Tibial nerve (tissue), 4 donors: ENCODE measurements around the gene SYT4.

ENCODE experiments used
- EP300 ChIP-seq, 2 donors: sonication (generic); formaldehyde crosslinking; IDR thresholded peaks; one replicate each; pipeline ENCODE4 v1.6.1; 2017; ENCODE audit warnings: antibody characterized with exemption in 2 of 2, mild to moderate bottlenecking in 1 of 2
- POLR2A ChIP-seq, 2 donors: fragments of 450-650 bp; IDR thresholded peaks; one replicate each; pipeline ENCODE4 v1.6.1; 2017; ENCODE audit warnings: antibody characterized with exemption in 2 of 2, mild to moderate bottlenecking in 2 of 2, moderate library complexity in 2 of 2
- TF ChIP-seq, protein P1 (sequence below), 5 experiments: fragments of 200-600 bp in 3 of 5; fragments of 450-650 bp in 2 of 5; sonication (generic) in 3 of 5; IDR thresholded peaks; one replicate each; pipeline ENCODE4 v1.5.1; 2016 to 2019; ENCODE audit warnings: antibody characterized with exemption in 5 of 5, mild to moderate bottlenecking in 3 of 5, moderate library complexity in 2 of 5

DNA sequence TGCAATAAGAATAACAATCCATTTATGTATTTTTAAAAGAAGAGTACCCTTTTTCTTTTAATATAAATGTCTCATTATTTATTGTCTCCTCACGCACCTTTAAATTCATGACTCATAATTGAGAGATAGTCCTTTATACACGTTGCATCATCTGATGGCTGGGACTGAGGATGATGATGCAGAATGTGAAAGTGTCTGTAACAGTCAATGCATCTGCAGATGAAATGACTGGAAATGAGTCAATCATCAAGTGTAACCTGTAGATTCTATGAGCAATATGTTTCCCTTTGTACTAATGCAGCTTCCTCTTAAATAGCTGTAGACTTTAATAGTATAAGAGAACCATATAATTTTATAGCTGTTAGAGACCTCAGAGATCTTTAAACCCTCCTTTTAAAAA lies 26.1 kb upstream of the SYT4 start:
- TF ChIP-seq, protein P1, sequence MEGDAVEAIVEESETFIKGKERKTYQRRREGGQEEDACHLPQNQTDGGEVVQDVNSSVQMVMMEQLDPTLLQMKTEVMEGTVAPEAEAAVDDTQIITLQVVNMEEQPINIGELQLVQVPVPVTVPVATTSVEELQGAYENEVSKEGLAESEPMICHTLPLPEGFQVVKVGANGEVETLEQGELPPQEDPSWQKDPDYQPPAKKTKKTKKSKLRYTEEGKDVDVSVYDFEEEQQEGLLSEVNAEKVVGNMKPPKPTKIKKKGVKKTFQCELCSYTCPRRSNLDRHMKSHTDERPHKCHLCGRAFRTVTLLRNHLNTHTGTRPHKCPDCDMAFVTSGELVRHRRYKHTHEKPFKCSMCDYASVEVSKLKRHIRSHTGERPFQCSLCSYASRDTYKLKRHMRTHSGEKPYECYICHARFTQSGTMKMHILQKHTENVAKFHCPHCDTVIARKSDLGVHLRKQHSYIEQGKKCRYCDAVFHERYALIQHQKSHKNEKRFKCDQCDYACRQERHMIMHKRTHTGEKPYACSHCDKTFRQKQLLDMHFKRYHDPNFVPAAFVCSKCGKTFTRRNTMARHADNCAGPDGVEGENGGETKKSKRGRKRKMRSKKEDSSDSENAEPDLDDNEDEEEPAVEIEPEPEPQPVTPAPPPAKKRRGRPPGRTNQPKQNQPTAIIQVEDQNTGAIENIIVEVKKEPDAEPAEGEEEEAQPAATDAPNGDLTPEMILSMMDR (IDR thresholded peaks at IDR 0.05): no peak
- TF ChIP-seq POLR2A (IDR thresholded peaks at IDR 0.05): no peak
- no peak for TF ChIP-seq EP300 (IDR thresholded peaks at IDR 0.05)
